Kidney epithelial cell (primary cell): ENCODE results near the gene SLC9B2. TPM values are rescaled to one million over a fixed set of nuclear protein-coding genes. Genes with fewer than 3 reads are reported as not detected.

Experiments used
- DNase-seq: peaks from one replicate; pipeline ENCODE4 v3.0.0-alpha.2; 2010; ENCODE audit warnings: low read depth
- H3K27me3 ChIP-seq: 2 replicates; pipeline ENCODE4 v1.6.0; 2011; ENCODE audit warnings: low read length; ENCODE audit not compliant: control insufficient read depth, insufficient read depth
- H3K36me3 ChIP-seq: 2 replicates; pipeline ENCODE4 v1.5.1; 2011; ENCODE audit warnings: low read length; ENCODE audit not compliant: control insufficient read depth, insufficient read depth
- H3K4me3 ChIP-seq: 2 replicates; pipeline ENCODE4 v1.5.1; 2011; ENCODE audit warnings: low read depth, mild to moderate bottlenecking, control low read depth, low read length
- total RNA-seq: library from RNA; depleted of rRNA; stranded (reverse); fragments of >200 nt; gene quantifications from 2 replicates; pipeline ENCODE4 v1.2.3, GENCODE V29; 2015
- TF ChIP-seq, protein P1 (sequence below): IDR thresholded peaks from 2 replicates; pipeline ENCODE4 v1.5.1; 2011; ENCODE audit warnings: mild to moderate bottlenecking, moderate library complexity, low read length, control low read depth, inconsistent platforms; ENCODE audit not compliant: insufficient read depth, poor library complexity, severe bottlenecking

Gene SLC9B2
- total RNA-seq, 1 donor from 2014 or later: 11.8 TPM

- no peaks in the 10 kb centered on the region for H3K27me3 ChIP-seq
- TF ChIP-seq, protein P1, sequence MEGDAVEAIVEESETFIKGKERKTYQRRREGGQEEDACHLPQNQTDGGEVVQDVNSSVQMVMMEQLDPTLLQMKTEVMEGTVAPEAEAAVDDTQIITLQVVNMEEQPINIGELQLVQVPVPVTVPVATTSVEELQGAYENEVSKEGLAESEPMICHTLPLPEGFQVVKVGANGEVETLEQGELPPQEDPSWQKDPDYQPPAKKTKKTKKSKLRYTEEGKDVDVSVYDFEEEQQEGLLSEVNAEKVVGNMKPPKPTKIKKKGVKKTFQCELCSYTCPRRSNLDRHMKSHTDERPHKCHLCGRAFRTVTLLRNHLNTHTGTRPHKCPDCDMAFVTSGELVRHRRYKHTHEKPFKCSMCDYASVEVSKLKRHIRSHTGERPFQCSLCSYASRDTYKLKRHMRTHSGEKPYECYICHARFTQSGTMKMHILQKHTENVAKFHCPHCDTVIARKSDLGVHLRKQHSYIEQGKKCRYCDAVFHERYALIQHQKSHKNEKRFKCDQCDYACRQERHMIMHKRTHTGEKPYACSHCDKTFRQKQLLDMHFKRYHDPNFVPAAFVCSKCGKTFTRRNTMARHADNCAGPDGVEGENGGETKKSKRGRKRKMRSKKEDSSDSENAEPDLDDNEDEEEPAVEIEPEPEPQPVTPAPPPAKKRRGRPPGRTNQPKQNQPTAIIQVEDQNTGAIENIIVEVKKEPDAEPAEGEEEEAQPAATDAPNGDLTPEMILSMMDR: no peak
- H3K4me3 ChIP-seq: no peak overlapping the region
- no peak for DNase-seq
- H3K36me3 ChIP-seq: peaks cover 5% of the 10 kb centered on the region
Measured at GRCh38 chr4:103086551-103086950, 10.0 kb upstream of the SLC9B2 start.

DNA sequence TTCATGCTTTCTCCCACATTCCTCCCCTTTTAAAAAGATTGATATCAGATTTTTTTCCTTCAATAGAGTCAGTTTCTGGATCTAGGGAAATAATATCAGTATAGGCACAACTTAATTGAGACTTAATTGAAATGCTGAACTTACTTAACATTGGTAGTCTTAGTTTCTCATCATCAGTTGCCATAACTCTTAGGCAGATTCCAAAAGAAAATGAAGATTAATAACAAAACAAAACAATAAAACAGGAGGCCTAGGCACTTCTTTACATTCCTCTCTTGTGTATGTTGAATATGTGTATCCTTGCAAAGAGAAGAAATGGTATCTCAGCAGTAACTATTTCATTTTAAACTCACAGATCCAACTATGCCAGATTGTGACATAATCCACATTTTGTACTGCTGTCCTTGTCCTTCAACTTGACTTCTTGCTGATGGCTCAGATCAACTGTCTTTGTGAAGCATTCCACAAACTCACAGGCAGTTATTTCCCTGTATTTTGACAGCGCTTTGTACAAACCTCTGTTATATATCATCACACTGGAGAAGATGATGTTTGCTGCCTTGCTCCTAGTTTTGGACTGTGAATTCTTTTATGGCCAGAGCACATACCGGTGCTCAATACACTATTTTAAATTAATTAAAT, 9.1 kb upstream of the SLC9B2 start:
- Histone ChIP-seq H3K4me3 (no peak overlapping the region), H3K36me3 (peaks cover 5% of the 10 kb centered on the region), H3K27me3 (no peaks in the 10 kb centered on the region)
- no peak for DNase-seq
- TF ChIP-seq, protein P1: no peak

- H3K4me3 ChIP-seq: no peak overlapping the region
- TF ChIP-seq, protein P1: no peak
- H3K27me3 ChIP-seq: no peaks in the 10 kb centered on the region
- DNase-seq: no peak
- peaks cover 1% of the 10 kb centered on the region for H3K36me3 ChIP-seq
Measured at GRCh38 chr4:103079621-103080020, 3.1 kb upstream of the SLC9B2 start.

DNA sequence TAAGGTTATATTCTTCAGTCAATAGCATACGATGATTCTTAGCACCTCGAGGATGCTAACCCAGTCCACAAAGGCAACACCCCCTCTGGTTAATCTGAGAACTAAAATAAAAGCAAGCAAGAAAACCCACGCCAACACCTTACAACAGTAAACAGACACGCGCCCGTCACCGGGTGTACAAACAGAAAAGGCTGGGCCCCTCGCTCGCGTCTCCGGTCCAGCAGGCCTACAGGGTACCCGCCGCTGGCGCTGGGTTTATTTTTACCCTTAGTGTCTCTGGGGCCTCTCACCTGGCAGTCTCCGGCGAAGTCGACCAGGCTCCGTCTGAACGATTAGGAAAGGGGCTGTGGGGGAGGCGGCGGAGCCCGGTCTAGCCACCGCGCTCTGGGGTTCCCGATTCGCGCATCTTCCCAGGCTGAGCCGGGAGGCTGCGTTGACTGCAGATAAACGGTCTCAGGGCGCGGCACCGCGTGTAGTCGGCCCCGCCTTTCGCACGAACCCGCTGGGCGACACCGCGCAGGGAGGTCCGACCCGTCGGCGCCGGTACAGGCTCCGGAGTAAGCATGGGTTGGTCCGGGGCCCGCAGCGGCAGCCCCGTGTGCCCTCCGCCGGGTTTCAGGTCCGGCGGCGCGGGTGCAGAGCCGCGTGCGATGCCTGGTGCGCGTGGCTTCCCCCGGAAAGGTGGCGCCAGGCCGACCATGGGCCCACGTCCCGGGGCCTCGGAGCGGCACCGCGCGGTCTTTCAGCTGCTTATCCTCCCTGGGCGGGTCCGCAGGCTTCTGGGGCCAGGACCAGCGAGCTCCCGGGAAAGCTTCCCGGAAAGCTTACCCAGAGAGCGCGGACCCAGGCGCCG, 441 bp downstream of the SLC9B2 start:
- no peaks in the 10 kb centered on the region for H3K27me3 ChIP-seq
- DNase-seq: no peak
- TF ChIP-seq, protein P1: no peak
- H3K4me3 ChIP-seq: peak overlapping the region; percentile 86
- H3K36me3 ChIP-seq: no peaks in the 10 kb centered on the region

DNA sequence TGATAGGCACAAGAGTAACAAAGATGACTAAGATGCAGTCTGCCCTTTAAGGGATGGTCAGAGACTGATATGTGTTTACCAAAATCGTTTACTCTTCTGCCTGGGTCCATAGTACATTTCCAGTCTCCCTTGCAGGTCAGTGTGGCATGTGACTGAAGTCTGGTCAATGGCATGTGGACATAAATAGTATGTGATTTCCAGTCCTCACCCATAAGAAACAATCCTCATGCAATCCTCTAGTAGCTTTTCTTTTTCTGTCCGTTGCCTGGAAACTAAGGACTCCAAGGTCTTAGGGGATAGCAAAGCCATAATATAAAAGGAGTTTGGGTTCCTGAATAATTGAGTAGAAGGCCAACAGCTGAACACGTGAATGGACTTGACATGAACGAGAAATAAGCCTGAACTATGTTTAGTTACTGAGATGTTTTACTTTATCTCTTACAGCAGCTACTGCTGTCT, 1.1 kb downstream of the SLC9B2 start:
- no peak for DNase-seq
- H3K4me3 ChIP-seq: peak overlapping the region; percentile 86

More for the DNA sequence above, 1.1 kb downstream of the SLC9B2 start:
- Histone ChIP-seq H3K27me3 (no peaks in the 10 kb centered on the region), H3K36me3 (no peaks in the 10 kb centered on the region)
- TF ChIP-seq, protein P1: no peak
